Neural progenitor cell (in vitro differentiated cells): ENCODE data around the gene GOSR2. TPM values are rescaled to one million over a fixed set of nuclear protein-coding genes. Genes with fewer than 3 reads are reported as not detected.

Experiments
- DNase-seq: peaks from one replicate; pipeline ENCODE4 v3.0.0-alpha.2; 2016; ENCODE audit warnings: low spot score
- H2AFZ ChIP-seq: fragments of 200-600 bp; sonication (generic); replicated peaks from 2 replicates; pipeline ENCODE4 v1.6.1; 2016; ENCODE audit warnings: antibody characterized with exemption
- H3F3A ChIP-seq: fragments of 200-600 bp; sonication (generic); 2 replicates; pipeline ENCODE4 v1.6.1; 2016; ENCODE audit warnings: antibody characterized with exemption, low read depth
- H3K27ac ChIP-seq: fragments of 200-600 bp; sonication (generic); 2 replicates; pipeline ENCODE4 v1.5.1; 2016; ENCODE audit warnings: mild to moderate bottlenecking
- H3K27me3 ChIP-seq: fragments of 200-600 bp; sonication (generic); 2 replicates; pipeline ENCODE4 v1.6.1; 2016; ENCODE audit warnings: mild to moderate bottlenecking, moderate library complexity
- H3K36me3 ChIP-seq: fragments of 200-600 bp; sonication (generic); 2 replicates; pipeline ENCODE4 v1.5.1; 2016
- H3K4me1 ChIP-seq: fragments of 200-600 bp; sonication (generic); 2 replicates; pipeline ENCODE4 v1.6.1; 2016; ENCODE audit warnings: mixed run types
- H3K4me2 ChIP-seq: fragments of 200-600 bp; sonication (generic); 2 replicates; pipeline ENCODE4 v1.6.1; 2016
- H3K4me3 ChIP-seq: fragments of 200-600 bp; sonication (generic); 2 replicates; pipeline ENCODE4 v1.5.1; 2016
- H3K79me2 ChIP-seq: fragments of 200-600 bp; sonication (generic); 2 replicates; pipeline ENCODE4 v1.6.1; 2016; ENCODE audit warnings: low read depth
- H3K9ac ChIP-seq: fragments of 200-600 bp; sonication (generic); 2 replicates; pipeline ENCODE4 v1.6.1; 2016
- H3K9me3 ChIP-seq: fragments of 200-600 bp; sonication (generic); 2 replicates; pipeline ENCODE4 v1.5.1; 2016; ENCODE audit warnings: low read depth
- H4K20me1 ChIP-seq: fragments of 200-600 bp; sonication (generic); 2 replicates; pipeline ENCODE4 v1.6.1; 2016; ENCODE audit warnings: low read depth
- H3K27ac Mint-ChIP-seq: 3 replicates; pipeline ENCODE4 v1.8.0; 2021; ENCODE audit warnings: mixed read lengths
- H3K27me3 Mint-ChIP-seq: 2 replicates; pipeline ENCODE4 v1.8.0; 2022; ENCODE audit warnings: low read depth, mild to moderate bottlenecking, inconsistent platforms, moderate library complexity, mixed read lengths; ENCODE audit not compliant: insufficient read depth
- H3K36me3 Mint-ChIP-seq: 3 replicates; pipeline ENCODE4 v1.8.0; 2021; ENCODE audit warnings: mixed read lengths
- H3K4me1 Mint-ChIP-seq: 3 replicates; pipeline ENCODE4 v1.8.0; 2021; ENCODE audit warnings: mixed read lengths
- H3K4me3 Mint-ChIP-seq: 3 replicates; pipeline ENCODE4 v1.8.0; 2021; ENCODE audit warnings: mild to moderate bottlenecking, moderate library complexity, mixed read lengths
- H3K9me3 Mint-ChIP-seq: 3 replicates; pipeline ENCODE4 v1.8.0; 2020; ENCODE audit warnings: mixed read lengths
- EZH2 ChIP-seq: fragments of 200-600 bp; sonication (generic); IDR thresholded peaks from 2 replicates; pipeline ENCODE4 v1.6.1; 2017; ENCODE audit warnings: antibody characterized with exemption, mild to moderate bottlenecking, moderate library complexity
- EZH2phosphoT487 ChIP-seq: fragments of 200-600 bp; sonication (generic); IDR thresholded peaks from 2 replicates; pipeline ENCODE4 v1.6.1; 2017; ENCODE audit warnings: antibody characterized with exemption
- total RNA-seq: library from RNA; depleted of rRNA; stranded (reverse); fragments of >200 nt; gene quantifications from 2 replicates; pipeline ENCODE4 v1.2.3, GENCODE V29; 2015; ENCODE audit warnings: low replicate concordance
- TF ChIP-seq, protein P1 (sequence below): fragments of 200-600 bp; sonication (generic); IDR thresholded peaks from 2 replicates; pipeline ENCODE4 v1.5.1; 2017; ENCODE audit warnings: antibody characterized with exemption, mild to moderate bottlenecking

Gene GOSR2
- total RNA-seq, 1 donor from 2014 or later = 33.6 TPM

DNA sequence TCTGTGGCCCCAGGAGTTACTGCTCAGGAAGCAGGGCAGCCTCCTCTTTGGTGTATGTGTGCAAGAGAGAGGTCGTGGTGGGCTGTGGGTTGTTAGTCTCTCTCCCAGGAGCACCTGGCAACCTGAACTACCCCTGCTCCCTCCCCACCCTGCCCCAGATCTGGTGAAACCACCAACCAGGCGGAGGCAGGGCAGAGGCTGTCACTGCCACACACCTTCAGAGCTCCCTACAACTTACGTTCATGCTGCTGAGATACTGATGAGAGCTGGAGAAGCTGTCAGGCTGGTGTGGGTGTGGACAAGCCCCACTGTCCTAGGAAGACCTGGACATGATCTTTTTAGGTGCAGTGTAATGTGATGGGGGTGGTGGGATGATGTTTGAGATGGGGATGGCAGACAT lies 24.3 kb downstream of the GOSR2 start:
- Histone ChIP-seq H3K9me3 (no peaks in the 10 kb centered on the region), H3K9ac (no peak overlapping the region), H2AFZ (no peak overlapping the region), H3K79me2 (no peaks in the 10 kb centered on the region), H3K4me1 (peaks cover 14% of the 10 kb centered on the region), H3K4me3 (no peak overlapping the region), H3K4me2 (no peak overlapping the region), H4K20me1 (peaks cover 23% of the 10 kb centered on the region), H3F3A (peaks cover 5% of the 10 kb centered on the region), H3K36me3 (no peaks in the 10 kb centered on the region), H3K27ac (no peak overlapping the region), H3K27me3 (no peaks in the 10 kb centered on the region)
- H3K27me3 Mint-ChIP-seq = peaks cover 8% of the 10 kb centered on the region
- H3K9me3 Mint-ChIP-seq = no peaks in the 10 kb centered on the region
- TF ChIP-seq, protein P1, sequence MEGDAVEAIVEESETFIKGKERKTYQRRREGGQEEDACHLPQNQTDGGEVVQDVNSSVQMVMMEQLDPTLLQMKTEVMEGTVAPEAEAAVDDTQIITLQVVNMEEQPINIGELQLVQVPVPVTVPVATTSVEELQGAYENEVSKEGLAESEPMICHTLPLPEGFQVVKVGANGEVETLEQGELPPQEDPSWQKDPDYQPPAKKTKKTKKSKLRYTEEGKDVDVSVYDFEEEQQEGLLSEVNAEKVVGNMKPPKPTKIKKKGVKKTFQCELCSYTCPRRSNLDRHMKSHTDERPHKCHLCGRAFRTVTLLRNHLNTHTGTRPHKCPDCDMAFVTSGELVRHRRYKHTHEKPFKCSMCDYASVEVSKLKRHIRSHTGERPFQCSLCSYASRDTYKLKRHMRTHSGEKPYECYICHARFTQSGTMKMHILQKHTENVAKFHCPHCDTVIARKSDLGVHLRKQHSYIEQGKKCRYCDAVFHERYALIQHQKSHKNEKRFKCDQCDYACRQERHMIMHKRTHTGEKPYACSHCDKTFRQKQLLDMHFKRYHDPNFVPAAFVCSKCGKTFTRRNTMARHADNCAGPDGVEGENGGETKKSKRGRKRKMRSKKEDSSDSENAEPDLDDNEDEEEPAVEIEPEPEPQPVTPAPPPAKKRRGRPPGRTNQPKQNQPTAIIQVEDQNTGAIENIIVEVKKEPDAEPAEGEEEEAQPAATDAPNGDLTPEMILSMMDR = no peak
- TF ChIP-seq EZH2phosphoT487 (no peak), EZH2 (no peak)
- peaks cover 51% of the 10 kb centered on the region for H3K4me1 Mint-ChIP-seq
- peak overlapping the region; percentile 50 for H3K4me3 Mint-ChIP-seq
- H3K36me3 Mint-ChIP-seq = no peaks in the 10 kb centered on the region
- DNase-seq = no peak
- no peak overlapping the region for H3K27ac Mint-ChIP-seq

DNA sequence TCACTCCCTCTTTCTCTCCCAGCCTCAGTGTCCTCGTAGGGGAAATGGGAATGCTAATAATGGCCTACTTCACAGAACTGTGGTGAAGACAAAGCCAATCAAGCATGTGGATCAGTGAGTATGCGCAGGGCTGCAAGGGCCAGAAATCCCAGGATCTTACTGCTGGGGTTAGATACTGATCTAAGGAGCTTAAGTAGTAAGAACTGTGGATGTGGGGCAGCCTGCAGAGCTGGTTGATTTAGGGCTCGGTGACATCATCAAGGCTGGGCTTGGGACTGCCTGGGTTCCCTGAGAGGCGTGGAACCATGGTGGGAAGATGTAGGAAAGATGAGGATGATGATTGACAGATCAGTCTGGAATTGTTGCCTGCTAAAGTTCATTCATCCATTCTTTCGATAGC lies 25.6 kb downstream of the GOSR2 start:
- H3K4me1 ChIP-seq = peaks cover 10% of the 10 kb centered on the region
- no peak overlapping the region for H3K4me3 Mint-ChIP-seq
- no peak for TF ChIP-seq EZH2phosphoT487
- TF ChIP-seq EZH2 = no peak
- TF ChIP-seq, protein P1 = no peak
- no peaks in the 10 kb centered on the region for H3K27me3 ChIP-seq
- H3K27me3 Mint-ChIP-seq = peaks cover 8% of the 10 kb centered on the region
- H3K79me2 ChIP-seq = no peaks in the 10 kb centered on the region
- H3K27ac Mint-ChIP-seq = no peak overlapping the region
- H3K9ac ChIP-seq = no peak overlapping the region
- H3K4me3 ChIP-seq = no peak overlapping the region
- H3K9me3 ChIP-seq = no peaks in the 10 kb centered on the region
- no peaks in the 10 kb centered on the region for H3K9me3 Mint-ChIP-seq
- H2AFZ ChIP-seq = no peak overlapping the region
- H3K4me1 Mint-ChIP-seq = peaks cover 47% of the 10 kb centered on the region
- DNase-seq = no peak
- H4K20me1 ChIP-seq = peaks cover 21% of the 10 kb centered on the region
- no peaks in the 10 kb centered on the region for H3F3A ChIP-seq
- no peaks in the 10 kb centered on the region for H3K36me3 Mint-ChIP-seq
- no peaks in the 10 kb centered on the region for H3K36me3 ChIP-seq
- H3K4me2 ChIP-seq = no peak overlapping the region
- no peak overlapping the region for H3K27ac ChIP-seq

DNA sequence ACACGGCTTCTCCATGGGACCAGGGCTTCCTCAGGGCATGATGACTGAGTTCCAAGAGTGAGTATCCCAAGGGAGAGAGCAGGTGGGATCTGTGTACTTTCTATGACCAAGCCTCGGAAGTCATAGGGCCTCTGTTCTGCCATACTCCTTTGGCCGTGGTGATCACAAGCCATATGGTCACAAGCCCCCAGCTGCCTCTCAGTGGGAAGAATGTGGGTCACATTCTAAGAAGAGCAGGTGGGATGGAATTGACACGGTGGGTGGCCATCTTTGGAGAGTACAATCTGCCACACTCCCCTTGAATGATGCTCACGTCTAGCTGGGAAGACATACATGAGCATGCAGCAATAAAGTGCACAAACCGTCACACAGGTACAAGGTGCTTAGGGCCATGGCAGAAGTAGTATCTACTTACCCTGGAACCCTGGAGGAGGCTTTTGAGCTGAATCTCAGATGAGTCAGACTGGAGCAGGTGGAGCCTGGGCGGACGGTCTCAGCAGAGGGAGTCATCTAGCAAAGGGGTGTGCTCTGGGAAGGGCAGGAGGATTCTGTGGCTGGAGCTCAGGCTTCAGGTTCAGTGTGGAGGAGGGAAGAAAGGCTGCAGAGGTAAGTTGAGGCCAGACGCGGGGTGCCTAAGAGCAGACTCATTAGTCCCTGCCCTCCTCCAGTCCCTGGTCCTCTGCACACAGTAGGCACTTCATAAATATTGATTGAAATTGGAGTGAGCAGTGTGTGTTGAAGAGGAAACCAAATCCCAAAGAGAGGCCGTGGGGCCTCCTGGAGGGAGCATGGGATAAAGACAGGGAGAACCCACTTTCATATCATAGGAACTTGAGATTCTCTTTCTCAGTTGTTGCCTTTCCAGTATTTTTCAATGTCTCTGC lies 26.6 kb downstream of the GOSR2 start:
- Histone ChIP-seq H3F3A (no peaks in the 10 kb centered on the region), H3K4me3 (no peak overlapping the region), H3K27ac (no peak overlapping the region), H2AFZ (no peak overlapping the region), H3K4me1 (peaks cover 6% of the 10 kb centered on the region), H4K20me1 (peaks cover 21% of the 10 kb centered on the region), H3K4me2 (no peak overlapping the region), H3K9me3 (no peaks in the 10 kb centered on the region), H3K36me3 (no peaks in the 10 kb centered on the region), H3K27me3 (no peaks in the 10 kb centered on the region), H3K79me2 (no peaks in the 10 kb centered on the region), H3K9ac (no peak overlapping the region)
- H3K4me3 Mint-ChIP-seq = no peak overlapping the region
- peaks cover 8% of the 10 kb centered on the region for H3K27me3 Mint-ChIP-seq
- H3K9me3 Mint-ChIP-seq = peaks cover 2% of the 10 kb centered on the region
- H3K27ac Mint-ChIP-seq = no peak overlapping the region
- DNase-seq = no peak
- TF ChIP-seq, protein P1 = no peak
- no peak for TF ChIP-seq EZH2phosphoT487
- TF ChIP-seq EZH2 = no peak
- peaks cover 41% of the 10 kb centered on the region for H3K4me1 Mint-ChIP-seq
- H3K36me3 Mint-ChIP-seq = no peaks in the 10 kb centered on the region
